ENCODE results near the gene TRRAP.

TRRAP gene

DNA sequence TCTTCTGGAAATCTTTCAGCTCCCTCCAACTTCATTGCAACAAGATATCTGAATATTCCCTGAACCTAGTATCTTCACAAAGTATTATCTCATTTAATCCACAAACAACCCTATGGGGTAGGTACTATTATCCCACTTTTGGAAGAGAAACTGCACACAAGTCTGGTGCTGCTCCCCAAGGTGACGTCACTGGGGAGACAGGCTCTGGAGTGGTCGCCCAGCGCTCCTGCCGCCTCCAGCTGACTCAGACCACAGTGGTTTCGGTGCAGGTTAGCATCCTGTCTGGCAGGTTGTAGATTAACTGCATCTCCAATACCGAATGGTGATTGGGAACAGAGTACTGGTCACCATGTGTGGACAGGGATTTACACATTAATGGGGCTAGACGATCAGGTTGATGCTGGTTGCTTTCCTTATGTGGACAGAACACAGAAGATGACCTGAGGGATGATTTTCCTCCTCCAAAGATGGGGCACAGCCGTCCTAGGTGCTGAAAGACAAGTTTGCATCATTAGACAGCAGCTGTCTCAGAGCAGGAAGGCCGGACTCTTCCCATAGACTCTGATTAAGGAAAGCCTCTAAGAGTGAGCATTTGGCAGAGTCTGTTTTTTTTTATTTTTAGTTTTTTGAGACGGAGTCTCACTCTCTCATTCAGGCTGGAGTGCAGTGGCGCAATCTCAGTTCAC, 128.6 kb downstream of the TRRAP start:
- DNase-seq (ENCODE audit: low spot score): no peak

DNA sequence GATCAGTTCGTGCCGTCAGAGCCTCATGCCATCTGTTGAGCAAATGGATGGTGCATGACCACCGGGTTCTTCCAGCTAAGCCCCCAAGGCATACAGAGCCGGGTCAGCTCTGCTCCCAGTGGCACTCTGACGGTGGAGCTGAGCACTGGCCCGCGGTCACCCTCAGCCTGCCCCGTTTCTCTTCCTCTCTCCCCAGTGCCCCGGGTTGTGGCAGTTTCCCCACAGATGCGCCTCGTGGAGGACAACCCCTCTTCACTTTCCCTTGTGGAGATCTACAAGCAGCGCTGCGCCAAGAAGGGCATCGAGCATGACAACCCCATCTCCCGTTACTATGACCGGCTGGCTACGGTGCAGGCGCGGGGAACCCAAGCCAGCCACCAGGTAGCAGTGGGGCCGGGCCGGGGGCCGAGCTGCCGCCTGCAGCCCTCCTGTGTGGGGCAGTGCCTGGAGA, 129.9 kb downstream of the TRRAP start:
- no peak for DNase-seq (ENCODE audit: low spot score)

DNA sequence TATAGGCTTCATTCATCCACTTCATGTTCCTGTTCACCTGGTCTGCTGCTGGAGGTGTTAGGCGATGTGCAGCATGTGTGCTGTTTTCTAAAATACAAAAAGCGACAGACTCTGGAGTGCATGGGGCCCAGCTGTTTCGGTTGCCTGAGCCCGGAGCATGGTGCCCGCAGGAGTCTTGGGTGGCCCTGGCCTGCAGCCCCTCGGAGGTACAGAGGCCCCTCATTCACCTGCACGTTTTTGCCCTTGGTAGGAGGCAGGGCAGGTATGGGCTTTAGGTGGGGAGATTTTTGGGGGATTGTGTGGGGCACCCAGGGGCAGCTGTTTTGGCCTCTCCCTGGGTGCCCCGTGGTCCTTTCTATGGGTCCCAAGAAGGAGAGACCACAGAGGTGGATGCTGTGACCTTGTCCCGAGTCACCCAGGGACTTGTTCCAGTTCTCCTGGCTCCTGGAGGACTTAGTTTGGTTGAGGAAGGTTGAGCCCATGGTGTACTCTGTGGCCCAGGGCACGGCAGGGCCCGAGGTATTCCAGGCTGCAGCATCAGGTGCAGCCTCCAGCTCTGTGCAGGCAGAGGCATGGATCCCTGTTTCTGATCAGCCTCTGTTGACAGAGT, 130.7 kb downstream of the TRRAP start:
- DNase-seq (ENCODE audit: low spot score): no peak

DNA sequence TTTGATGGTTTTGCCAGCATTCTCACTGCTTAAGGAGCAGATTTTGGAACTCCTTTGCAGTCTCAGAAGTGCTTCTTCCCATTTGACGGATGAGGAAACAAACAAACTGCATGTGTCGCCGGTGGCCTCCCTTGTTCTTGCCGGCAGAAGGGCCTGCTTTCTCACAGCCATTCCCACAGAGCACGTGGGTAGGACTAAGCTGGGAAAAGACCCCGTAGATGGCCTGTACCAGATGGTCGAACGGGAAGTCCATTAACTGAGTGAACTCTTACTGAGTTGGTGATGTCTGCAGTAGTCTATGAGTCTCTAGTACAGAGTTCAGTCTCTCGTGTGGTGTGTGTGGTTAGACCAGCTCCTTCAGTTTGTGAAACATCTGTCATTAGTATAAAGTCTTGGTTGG, 131.9 kb downstream of the TRRAP start:
- DNase-seq (ENCODE audit: low spot score): no peak

DNA sequence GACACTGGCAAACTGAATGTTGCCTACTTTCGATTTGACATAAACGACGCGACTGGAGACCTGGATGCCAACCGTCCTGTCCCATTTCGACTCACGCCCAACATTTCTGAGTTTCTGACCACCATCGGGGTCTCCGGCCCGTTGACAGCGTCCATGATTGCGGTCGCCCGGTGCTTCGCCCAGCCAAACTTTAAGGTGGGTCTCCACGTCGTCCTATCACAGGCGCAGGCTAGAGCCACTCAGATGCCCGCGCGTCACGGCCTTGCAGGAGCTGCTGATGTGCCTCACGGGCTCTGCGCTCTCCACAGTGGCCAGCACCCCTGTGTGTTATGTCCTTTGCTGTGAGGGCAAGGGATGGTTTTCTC, 133.0 kb downstream of the TRRAP start:
- DNase-seq (ENCODE audit: low spot score): no peak

DNA sequence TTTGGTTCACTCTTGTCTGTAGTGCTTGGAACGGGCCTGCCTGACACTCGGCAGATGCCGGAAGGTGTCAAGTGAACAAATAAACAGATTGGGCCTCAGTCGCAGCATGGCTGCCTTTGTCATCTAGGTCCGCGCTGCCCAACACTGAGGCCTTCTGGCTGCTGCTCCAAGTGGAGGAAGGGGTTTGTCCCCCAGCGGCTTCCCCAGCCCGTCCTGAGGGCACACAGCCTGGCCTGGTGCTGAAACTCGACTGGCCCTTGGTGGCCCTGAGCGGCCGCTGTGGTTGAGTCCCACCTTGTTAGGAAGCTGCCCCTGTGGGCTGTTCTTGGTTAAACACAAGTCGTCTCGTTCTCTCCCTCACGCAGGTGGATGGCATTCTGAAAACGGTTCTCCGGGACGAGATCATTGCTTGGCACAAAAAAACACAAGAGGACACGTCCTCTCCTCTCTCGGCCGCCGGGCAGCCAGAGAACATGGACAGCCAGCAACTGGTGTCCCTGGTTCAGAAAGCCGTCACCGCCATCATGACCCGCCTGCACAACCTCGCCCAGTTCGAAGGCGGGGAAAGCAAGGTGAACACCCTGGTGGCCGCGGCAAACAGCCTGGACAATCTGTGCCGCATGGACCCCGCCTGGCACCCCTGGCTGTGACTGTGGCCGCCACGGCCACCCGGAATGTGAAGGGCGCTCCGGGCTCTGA, 133.5 kb downstream of the TRRAP start:
- DNase-seq (ENCODE audit: low spot score): no peak

DNA sequence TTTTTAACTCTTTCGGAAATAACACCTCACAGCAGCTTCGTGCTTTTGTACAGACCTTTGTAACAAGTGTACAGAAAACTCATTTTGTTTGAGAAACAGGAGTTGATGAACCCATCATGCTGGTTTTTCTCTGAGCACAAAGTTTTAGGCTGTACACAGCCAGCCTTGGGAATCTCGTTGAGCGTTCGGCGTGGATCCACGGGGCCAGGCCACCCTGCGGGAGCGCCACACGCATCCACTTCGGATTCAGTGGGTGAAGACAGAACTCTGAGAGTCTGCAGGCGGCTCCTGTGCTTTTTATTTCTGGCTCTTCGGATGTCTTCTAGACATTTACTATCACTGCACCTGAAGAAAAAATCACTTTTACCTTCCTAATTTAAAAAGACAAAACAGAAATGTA, 134.4 kb downstream of the TRRAP start:
- no peak for DNase-seq (ENCODE audit: low spot score)

DNA sequence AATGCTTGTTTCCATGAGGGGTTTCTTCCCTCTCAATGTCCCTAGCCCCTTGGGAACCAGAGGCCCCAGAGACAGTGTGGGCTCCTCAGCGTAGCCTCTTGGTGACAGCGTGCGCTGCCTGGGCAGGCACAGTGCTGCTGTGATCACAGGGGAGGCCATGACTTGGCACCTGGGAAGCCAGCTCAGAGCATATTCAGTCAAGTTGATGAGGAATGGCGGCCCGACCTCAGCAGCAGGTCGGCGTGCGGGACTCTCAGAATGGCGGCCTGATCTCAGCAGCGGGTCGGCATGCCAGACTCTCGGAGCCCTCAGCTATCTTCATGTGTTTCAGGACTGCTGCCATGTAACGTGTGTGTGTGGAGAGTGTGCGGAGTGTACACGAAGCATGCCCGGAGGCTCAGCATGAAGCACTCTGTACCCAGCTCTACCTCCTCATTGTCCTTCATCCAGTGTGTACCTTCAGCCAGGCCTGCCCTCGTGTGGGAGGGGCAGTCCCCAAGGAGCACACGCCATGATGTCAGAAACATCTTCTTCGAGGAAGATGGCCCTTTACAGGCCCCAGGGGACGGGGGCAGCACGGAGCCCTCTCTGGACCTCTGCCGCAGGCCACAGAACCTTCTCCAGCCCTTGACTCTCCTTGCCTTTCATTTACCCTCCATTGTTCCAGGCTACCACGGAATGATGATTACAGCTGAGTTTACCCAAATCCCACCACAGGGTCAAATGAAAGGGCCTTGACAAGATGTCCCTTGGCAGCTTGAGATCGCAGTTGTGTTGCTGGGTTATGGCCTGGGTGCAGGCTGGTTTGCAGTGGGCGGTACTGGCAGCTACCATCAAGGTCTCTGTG, 135.2 kb downstream of the TRRAP start:
- DNase-seq (ENCODE audit: low spot score): no peak

- no peak for DNase-seq (ENCODE audit: low spot score)
These were observed 136.0 kb downstream of the TRRAP start for GRCh38 chr7:99014113-99014985.

DNA sequence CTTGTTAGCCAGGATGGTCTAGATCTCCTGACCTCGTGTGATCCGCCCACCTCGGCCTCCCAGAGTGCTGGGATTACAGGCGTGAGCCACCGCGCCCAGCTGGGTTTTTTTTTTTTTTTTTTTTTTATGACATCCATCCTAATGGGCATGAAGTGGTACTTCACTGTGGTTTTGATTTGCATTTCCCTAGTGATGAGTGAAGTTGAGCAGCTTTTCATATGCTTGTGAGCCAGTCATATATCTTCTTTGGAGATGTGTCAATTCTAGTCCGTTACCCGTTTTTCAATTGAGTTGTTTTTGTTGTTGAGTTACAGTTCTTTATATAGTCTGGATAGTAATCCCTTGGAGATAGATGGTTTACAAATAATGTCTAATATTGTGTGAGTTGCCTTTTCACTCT, 137.9 kb downstream of the TRRAP start:
- DNase-seq (ENCODE audit: low spot score): no peak

DNA sequence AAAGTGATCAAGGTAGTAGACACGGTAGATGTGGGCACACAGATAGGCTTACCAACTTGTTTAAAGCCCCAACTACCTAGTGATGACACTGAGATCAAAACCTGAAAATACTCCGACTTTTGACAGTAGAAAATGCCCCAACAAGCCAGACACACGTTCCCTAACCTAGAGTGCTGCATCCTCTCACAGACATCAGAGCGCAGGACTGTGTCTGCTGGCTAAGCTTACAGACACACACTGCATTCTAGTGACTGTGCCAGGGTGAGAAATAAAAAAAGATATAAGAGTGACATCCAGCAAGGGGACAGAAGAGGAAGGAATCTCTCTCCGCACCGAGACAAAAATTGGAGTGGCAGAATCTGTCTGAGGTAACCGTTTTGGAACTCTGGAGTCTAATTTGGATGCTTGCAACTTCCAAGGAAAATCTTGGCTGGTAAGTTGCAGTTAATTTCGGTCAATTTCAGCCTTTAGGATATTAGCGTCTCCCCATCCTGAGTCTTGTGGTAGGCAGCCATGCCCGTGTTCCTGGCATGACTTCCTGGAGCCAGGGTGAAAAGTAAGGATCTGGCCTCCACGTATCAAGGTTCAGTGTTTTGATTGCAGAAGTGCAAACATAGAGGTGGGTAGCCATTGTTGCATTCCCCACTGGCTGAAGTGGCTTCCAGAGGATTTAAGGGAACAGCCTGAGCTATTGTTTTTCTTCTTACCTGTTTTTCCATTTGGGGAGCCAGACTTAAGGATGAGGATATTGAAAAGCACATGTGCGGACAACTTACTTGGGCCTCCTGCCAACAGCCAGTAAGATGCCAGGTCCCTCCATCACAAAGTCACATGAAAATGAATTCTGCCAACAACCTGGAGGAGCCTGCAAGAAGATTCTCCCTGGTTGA, 141.4 kb downstream of the TRRAP start:
- DNase-seq (ENCODE audit: low spot score): no peak

DNA sequence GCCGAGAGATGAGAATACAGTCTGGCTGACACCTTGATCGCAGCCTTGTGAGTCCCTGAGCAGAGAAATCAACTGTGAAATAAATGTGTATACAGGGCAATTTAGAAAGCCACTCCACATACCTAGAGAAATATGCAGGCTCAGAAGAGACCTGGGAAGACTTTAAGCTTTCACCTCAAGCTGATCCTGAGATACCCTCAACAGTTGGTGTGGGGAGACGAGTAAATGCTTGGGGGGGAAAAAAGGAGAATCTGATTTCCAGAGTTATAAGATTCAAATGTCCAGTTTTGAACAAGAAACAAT, 142.0 kb downstream of the TRRAP start:
- DNase-seq (ENCODE audit: low spot score): no peak

DNA sequence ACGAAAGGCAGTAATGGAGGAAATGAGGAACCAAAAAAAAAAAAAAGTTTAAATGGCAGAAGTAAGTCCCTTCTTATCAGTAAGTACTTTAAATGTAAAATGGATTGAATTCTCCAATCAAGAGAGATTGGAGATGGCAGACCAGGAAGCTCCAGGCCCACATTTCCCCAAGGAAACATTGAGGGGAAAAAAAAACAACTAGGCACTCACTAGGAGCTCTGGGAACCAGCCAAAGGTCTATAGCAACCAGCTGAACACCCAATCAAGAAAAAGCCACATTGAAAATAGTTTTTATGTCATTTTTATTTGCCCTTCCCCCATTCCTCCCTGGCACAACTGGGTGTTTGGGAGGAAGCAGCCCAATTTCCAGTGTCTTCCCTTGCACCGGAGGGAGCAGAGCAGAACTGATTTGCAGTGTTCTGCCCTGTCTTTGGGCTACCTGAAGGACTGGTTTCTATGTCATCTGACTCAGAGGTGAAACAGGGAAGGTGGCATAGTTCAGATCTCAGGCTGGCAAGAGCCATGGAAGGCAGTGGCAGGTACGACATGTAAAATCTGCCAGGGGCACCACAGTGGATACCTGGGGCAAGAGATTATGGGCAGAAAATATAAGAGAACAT, 143.7 kb downstream of the TRRAP start:
- no peak for DNase-seq (ENCODE audit: low spot score)

DNA sequence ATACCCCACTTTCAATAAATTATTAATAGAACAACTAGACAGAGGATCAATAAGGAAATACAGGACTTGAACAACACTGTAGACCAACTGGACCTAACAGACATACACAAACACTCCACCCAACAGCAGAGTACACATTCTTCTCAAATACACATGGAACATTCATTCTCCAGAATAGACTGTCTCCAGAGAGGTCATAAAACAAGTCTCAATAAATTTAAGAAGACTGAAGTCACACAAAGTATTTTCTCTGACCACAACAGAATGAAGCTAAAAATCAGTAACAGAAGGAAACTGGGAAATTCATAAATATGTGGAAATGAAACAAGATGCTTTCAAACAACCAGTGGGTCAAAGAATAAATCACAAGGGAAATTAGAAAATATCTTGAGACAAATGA, 145.7 kb downstream of the TRRAP start:
- peak; percentile 21 for DNase-seq (ENCODE audit: low spot score)

DNA sequence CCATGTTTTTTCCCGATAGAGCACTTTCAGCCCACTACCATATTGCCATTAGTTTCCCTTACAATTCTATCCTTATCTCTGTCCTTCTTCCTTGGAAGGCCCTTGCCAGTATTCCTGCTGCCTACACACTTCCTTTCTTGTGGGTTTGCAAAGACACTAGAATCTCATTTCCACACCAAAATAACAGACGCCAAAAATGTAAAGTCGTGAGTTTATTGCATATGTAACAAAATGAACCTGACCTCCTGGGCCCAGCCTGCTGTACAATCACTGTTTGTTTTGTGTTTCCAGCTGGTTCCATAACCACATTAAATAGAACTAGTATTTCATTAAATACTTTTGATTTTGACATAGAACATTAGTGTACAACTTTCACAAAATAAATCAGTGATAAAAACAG, 148.9 kb downstream of the TRRAP start:
- no peak for DNase-seq (ENCODE audit: low spot score)

GRCh38 chr7:99027841-99028240, 149.5 kb downstream of the TRRAP start:
- DNase-seq (ENCODE audit: low spot score): no peak

DNA sequence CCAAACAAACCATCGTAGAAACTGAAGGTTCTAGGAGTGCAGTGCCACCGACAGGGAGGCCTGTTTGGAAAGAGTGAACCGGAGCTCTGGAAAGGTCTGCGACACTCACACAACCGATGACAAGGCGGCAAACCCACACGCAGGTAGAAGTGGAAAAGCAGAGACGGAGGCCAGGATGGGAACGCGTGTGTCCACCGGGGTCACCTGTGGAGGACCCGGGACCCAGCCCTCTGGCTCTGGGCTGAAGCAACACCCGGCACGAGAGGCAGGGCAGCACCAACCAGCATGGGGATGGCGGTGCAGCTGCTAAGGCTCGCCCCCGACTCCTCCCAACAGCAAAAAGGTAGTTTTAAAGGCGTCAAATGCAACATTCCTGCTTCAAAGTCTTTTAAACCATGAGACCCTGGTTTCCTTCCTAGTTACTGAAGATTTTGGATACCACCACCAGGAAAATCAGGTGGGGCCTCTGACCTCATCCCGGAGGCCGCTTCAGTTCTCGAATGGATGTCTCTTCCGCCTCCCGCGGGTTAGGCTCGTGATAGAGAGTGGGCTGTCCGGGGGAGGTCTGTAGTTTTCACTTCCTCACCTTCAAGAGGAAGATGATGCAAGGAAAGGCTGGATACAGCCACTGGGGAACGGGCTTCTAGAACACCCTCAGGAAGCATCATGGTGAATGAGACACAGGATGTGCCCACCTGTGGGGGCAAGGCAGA, 150.1 kb downstream of the TRRAP start:
- no peak for DNase-seq (ENCODE audit: low spot score)

DNA sequence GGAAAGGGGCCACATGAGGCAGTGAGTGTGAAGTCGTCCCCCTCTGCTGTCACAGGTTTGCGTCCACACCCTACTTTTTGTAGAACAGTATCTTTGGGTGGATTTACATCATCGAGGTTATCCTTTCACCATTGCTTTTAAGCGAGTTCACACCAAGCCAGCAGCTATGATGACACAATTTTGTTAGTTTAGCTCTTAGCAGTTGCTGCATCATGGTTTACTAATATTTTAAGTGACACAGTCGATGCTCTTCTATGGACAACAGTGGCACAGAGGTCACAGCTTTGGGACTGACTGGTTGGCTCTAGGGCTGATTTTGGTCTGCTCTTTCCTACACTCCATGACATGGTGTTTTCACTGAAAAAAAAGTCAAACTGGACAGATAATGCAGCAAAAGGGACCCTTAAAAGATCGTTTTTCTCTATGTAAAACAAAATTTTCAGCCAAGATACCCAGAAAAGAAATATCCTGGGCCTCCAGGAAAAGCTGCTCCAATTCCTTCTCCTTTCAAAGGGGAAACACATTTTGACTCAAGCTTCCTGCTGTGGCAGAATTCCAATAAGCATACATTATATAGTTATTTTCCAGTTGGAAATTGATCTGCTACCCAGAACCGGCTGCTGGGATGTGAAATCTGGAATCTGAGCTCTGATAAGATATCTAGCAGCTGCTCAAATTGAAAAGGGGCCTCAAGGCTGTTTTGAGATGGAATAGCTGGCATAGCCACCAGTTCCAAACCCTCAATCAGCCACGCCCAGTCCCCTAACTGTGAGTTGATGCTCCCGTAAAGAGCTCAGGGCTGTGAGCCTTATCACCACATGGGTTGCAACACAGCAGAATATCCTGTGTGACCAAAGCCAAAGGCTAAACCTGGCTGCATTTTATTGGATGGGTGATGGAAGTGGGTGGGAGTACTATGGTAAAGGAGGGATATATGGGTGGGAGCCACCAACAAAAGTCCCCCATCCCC, 151.4 kb downstream of the TRRAP start:
- no peak for DNase-seq (ENCODE audit: low spot score)

All from AG08395 (cell line).